ENCODE data around the gene LPP. TPM values are rescaled to one million over a fixed set of nuclear protein-coding genes. Genes with fewer than 3 reads are reported as not detected.

Gene LPP
- polyA plus RNA-seq, 1 donor (not counting 4 experiments of a cell fraction or from before 2014, with no cell fraction given): 16.0 TPM

GRCh38 chr3:188415196-188415595 is 261.2 kb downstream of the LPP start:
- DNase-seq (ENCODE audit: low read depth, low spot score): no peak
- Histone ChIP-seq H3K4me3 (ENCODE audit: control insufficient read depth in 2 of 3, extremely low read depth in 1 of 3, insufficient read depth in 2 of 3, low read depth in 1 of 3, low read length in 3 of 3) (no peak overlapping the region), H3K9ac (ENCODE audit: control insufficient read depth, extremely low read depth, insufficient read depth, low read length) (no peak overlapping the region), H3K27ac (ENCODE audit: control insufficient read depth, insufficient read depth, low read length) (no peak overlapping the region), H3K27me3 (ENCODE audit: control insufficient read depth, extremely low read depth, insufficient read depth, low read length) (no peaks in the 10 kb centered on the region), H3K9me3 (ENCODE audit: control insufficient read depth, low read depth, low read length) (no peaks in the 10 kb centered on the region), H3K4me2 (ENCODE audit: control insufficient read depth, extremely low read depth, insufficient read depth, low read depth, low read length) (no peak overlapping the region), H3K79me2 (ENCODE audit: control insufficient read depth, insufficient read depth, low read length) (no peaks in the 10 kb centered on the region), H3K36me3 (ENCODE audit: control insufficient read depth in 2 of 2, extremely low read depth in 1 of 2, insufficient read depth in 2 of 2, low read length in 2 of 2) (no peaks in the 10 kb centered on the region), H2AFZ (ENCODE audit: control insufficient read depth, low read length) (no peak overlapping the region), H3K4me1 (ENCODE audit: control insufficient read depth, extremely low read depth, insufficient read depth, low read length) (no peaks in the 10 kb centered on the region), H4K20me1 (ENCODE audit: control insufficient read depth, extremely low read depth, insufficient read depth, low read length) (no peaks in the 10 kb centered on the region), H3K9me1 (ENCODE audit: control insufficient read depth, extremely low read depth, insufficient read depth, low read length) (no peaks in the 10 kb centered on the region)
- dilution Hi-C loops (cut with MboI; ENCODE audit: extremely low pct_ligation_motif_present, low sequenced_read_pairs): no loop called here
- no peak for FAIRE-seq
- TF ChIP-seq EZH2 (IDR thresholded peaks at IDR 0.05; ENCODE audit: low read length): no peak
- TF ChIP-seq CTCF (optimal IDR thresholded peaks at IDR 0.05 in 1 of 3, IDR thresholded peaks at IDR 0.05 in 1 of 3, conservative IDR thresholded peaks at IDR 0.05 in 1 of 3; ENCODE audit: extremely low read depth in 1 of 3, insufficient read depth in 2 of 3, low read length in 3 of 3): no peak

- Histone ChIP-seq H4K20me1 (ENCODE audit: control insufficient read depth, extremely low read depth, insufficient read depth, low read length) (no peaks in the 10 kb centered on the region), H2AFZ (ENCODE audit: control insufficient read depth, low read length) (no peak overlapping the region), H3K36me3 (ENCODE audit: control insufficient read depth in 2 of 2, extremely low read depth in 1 of 2, insufficient read depth in 2 of 2, low read length in 2 of 2) (no peaks in the 10 kb centered on the region), H3K9me3 (ENCODE audit: control insufficient read depth, low read depth, low read length) (no peaks in the 10 kb centered on the region), H3K4me1 (ENCODE audit: control insufficient read depth, extremely low read depth, insufficient read depth, low read length) (peaks cover 3% of the 10 kb centered on the region), H3K27me3 (ENCODE audit: control insufficient read depth, extremely low read depth, insufficient read depth, low read length) (no peaks in the 10 kb centered on the region), H3K9me1 (ENCODE audit: control insufficient read depth, extremely low read depth, insufficient read depth, low read length) (no peaks in the 10 kb centered on the region), H3K79me2 (ENCODE audit: control insufficient read depth, insufficient read depth, low read length) (no peaks in the 10 kb centered on the region), H3K4me3 (ENCODE audit: control insufficient read depth in 2 of 3, extremely low read depth in 1 of 3, insufficient read depth in 2 of 3, low read depth in 1 of 3, low read length in 3 of 3) (no peak overlapping the region), H3K4me2 (ENCODE audit: control insufficient read depth, extremely low read depth, insufficient read depth, low read depth, low read length) (no peak overlapping the region), H3K27ac (ENCODE audit: control insufficient read depth, insufficient read depth, low read length) (no peak overlapping the region), H3K9ac (ENCODE audit: control insufficient read depth, extremely low read depth, insufficient read depth, low read length) (no peak overlapping the region)
- DNase-seq (ENCODE audit: low read depth, low spot score) (no peak), FAIRE-seq (no peak)
- dilution Hi-C loops (cut with MboI; ENCODE audit: extremely low pct_ligation_motif_present, low sequenced_read_pairs): no loop called here
- TF ChIP-seq EZH2 (IDR thresholded peaks at IDR 0.05; ENCODE audit: low read length): no peak
- TF ChIP-seq CTCF (optimal IDR thresholded peaks at IDR 0.05 in 1 of 3, IDR thresholded peaks at IDR 0.05 in 1 of 3, conservative IDR thresholded peaks at IDR 0.05 in 1 of 3; ENCODE audit: extremely low read depth in 1 of 3, insufficient read depth in 2 of 3, low read length in 3 of 3): no peak
Observed at GRCh38 chr3:188416041-188416440, 262.1 kb downstream of the LPP start.

Measured in keratinocyte (primary cell).